NCI-H510A (cell line): Measurements from ENCODE around the gene ALG14.
"Not testable (repeated sequence)": the region's sequence is repeated elsewhere in the genome, so short reads cannot be mapped to it uniquely, and the experiment has no call there.

Source experiments
- DNase-seq: peaks from one replicate; lab custom pipeline; 2025; lab: John Stamatoyannopoulos, UW

Gene ALG14

DNA sequence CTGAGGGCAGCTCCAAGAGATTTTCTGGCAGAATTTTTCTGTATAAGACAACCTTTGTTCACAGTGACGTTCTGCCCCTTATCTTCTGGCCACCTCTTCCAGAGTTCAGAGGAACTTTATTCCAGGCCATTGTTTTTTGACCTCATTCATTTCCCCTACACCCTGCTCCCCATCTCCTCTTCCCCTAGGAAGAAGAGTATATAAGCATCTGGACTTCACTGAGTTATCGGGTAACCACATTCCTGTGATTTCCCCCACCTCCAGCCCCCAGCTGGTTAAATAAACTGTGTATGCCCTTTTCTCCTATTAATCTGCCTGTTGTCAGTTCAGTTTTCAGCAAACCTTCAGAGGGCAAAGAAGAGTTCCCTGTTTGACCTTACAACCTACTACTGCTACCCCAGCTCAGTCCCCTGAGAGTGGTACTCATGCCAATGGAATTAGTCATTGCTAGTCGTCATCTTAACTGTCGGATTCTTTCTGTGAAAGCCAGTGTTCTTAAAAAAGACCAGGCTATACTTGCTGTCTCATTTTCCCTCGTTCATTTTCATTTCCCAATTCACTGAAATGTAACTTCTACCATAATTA lies 14.3 kb upstream of the ALG14 start:
- DNase-seq = no peak

DNA sequence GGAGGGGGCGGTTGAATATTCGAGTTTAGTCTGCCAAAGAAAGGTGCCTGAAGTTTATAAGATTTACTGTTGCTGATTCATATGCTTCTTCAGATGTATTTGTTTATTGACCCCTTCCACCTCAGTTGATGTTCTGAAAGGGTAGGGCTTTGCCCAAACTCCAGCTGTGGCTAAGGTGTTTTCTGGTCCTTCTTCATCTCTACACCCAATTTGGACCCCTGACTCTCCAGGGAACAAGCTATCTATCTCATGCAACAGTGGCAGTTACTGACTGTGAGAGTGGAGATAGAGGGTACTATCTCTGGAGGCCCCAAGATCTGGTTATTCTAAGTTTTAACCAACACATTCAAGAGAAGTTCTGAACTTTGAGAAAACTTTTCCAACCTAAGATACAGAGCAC lies 12.6 kb upstream of the ALG14 start:
- no peak for DNase-seq

DNA sequence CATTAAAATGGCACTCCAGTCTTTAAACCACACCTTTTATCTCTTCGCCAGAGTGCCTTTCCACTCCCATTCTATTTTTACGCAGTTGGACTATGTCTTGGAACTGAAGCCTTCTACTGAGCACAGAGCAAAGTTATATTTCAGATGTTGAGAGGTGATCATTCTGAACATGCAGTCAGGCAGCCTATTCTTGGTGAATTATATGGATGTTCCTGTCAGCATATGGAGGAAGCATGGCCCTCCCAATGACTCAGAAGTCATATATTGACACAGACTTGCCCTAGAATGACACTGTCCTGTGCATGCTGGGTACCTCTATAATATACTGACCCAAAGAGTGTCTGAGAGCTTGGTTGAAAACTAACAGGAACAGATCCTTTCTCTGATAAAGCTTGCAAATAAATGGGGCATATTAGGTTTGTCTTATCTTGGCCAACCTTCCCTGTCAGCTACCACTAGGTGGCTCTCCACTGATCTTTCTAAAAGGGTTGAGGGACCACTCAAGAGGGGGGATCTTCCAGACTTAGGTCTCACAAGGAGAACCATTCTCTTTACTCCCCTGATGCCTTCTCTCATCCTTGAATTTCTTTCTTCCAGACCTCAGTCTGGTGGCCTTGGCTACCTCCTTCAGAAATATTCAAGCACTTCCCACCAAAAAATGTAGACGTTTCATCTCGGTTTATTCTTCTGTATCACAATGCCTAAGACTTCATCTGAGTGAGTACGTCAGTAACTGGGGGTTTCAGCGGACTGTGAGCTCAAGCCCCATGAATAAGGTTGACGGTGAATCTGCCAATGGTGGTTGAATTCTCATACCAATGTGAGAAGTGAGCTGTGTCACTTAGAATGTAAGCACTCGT lies 11.8 kb upstream of the ALG14 start:
- DNase-seq = peak; percentile 3

DNA sequence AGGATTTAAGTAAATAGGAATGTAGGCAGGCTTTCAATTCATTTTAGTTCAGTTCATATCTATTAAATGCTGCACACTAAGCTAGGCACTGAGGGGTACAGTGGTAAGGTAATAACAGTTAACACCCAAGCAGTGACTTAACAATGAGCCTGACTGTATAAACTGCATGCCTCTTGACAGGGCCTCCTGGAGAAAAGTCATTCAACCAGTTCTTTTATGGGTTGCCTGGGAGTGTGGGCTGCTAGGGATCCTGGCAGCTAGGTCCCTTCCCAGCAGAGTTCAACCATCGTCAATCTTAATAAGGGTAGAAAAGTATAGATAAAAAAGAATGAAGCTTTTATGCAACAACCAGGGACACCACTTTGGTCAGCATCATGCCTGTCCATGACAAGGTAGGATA lies 8.1 kb upstream of the ALG14 start:
- no peak for DNase-seq

DNA sequence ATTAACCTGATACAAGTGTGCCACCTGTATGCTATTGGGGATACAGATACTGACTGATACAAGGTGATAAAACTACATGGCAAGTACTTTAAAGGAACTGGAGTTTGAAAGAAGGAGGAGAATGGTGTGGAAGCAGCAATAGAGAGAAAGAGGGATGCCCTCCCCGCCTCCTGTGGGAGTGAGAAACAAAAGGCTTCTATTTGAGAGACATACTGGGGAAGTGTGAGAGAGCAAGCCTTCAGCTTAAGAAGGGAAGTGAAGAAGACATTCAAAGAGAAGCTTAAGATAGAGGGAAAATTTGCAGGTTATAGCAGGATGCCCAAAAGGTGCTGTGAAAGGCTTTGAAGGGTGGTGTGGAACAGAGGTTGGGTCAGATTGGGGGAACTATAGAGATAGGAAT lies 7.7 kb upstream of the ALG14 start:
- DNase-seq = no peak

DNA sequence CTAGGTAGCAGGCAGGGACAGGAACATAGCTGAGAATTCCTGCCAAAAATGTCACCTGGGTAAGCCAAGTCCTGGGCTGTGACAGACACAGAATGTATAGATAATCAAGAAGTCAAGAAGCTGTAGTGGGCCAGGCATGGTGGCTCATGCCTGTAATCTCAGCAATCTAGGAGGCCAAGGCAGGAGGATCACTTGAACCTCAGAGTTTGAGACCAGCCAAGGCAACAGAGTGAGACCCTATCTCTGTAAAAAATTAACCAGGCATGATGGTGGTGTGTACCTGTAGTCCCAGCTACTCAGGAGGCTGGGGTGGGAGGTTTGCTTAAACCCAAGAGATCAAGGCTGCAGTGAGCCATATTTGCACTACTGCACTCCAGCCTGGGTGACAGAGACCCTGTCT lies 3.3 kb upstream of the ALG14 start:
- DNase-seq = no peak

DNA sequence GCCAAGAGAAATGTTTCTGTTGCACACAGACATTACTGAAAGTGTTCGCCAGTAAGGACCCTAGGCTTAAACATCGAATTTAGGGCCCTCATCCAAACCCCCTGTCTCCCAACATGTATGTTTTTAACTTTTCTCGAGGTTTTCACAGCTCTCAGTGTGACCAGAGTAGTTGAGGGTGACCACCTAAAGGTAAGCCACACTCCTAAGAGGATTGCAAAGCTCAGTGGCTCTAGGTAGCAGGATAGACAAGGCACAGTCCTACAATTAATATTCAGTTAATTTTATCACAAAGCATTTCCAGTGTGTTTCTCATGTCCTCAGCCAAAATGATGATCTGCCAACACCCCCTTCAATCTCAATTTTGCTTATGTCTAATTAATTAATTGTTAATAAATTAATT lies 695 bp upstream of the ALG14 start:
- DNase-seq = no peak

DNA sequence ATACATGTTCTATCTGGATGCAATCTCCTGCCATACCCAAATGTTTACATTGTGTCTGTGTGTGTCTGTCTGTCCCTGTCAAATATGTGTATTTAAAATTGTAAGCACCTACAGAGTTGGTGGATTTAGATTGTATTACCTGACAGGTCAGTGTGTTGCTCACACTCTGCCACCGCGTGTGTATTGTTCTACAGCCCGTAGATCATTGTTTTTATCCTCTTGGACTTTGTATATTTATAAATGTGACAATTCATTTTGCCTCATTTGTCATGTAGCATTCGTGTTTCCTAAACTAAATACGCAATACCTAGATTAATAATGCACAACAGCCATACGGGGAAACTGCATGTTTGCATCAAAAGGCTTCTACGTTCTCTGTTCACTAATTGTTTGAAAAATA lies 634 bp downstream of the ALG14 start:
- DNase-seq = no peak

DNA sequence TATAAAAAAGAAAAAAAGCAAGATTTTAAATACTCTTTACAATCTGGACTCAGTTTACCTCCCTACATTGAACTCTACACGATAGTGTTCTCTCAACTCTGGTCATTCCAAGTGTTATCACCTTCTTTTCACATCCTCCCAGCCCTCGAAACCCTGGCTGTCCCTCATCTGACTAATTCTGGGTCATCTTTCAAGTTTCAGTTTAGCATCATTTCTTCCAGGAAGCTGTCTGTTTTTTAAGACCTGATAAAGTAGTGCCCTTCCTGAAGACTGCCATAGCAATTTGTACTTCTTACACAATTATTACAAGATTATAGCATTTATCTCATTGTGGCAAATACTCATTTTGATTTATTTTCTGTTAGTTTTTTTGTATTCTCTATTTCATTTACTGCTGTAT lies 1.2 kb downstream of the ALG14 start:
- DNase-seq = no peak

DNA sequence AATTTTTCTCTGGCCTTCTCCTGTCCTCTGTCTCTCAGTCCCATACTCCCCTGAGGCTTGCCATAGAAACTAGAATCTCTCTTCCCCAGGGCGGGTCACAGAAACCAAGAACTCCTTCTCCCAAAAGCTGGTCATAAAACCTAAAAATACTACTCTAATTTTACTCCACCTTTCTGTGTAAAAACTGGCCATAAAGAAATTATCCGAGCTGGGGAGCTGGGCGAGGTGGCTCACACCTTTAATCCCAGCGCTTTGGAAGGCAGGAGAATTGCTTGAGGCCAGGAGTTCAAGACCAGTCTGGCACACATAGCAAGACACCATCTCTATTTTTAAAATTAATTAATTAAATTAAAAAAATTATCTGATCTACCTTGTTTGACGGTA lies 3.0 kb downstream of the ALG14 start:
- no peak for DNase-seq

DNA sequence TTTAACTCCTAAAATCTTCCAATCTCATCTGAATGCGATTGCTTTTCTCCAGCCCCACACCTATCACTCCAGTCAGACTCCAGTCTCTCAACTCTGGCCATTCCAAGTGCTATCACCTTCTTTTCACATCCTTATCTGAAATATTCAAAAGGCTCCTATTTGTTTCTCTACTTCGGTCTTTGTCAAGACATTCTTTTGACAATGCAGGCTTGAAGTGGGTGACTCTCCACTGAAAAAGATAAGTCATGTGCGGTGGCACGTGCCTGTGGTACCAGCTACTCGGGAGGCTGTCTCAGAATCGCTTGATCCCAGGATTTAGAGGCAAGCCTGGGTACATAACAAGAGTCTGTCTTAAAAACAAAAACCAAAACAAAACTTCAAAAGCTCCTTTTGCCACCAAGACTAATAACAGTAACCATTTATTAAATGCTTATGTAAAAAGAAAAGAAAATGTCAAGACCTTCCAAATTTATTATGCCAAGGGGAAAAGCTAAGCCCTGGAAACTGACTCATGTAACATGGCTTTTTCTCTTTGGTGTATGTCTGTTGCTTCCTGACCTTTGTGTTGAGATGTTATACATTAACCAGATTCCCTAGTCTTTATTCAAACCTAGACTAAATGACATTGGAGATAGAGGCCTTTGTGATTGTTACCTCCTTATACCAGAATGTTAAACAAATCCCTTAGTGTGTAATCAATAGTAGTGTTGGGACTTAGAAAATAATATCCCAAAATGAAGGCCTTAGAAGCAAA lies 3.6 kb downstream of the ALG14 start:
- no peak for DNase-seq

DNA sequence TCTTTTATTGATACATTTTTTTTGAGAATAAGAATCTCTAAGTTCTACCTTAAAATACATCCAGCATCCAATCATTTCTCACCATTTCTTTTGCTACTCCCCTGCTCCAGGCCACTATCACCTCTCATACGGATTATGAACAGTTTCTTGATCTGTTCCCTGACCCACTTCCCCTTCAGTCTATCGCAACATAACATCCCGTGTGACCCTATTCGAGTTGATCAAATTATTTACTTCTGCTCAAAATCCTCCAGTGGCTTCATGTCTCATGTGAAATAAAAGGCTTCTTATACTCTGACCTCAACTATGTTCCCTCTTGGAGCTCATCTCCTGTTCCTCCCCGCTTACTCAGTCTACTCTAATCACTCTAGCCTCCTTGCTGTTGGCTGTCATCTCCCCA lies 5.2 kb downstream of the ALG14 start:
- DNase-seq = no peak

DNA sequence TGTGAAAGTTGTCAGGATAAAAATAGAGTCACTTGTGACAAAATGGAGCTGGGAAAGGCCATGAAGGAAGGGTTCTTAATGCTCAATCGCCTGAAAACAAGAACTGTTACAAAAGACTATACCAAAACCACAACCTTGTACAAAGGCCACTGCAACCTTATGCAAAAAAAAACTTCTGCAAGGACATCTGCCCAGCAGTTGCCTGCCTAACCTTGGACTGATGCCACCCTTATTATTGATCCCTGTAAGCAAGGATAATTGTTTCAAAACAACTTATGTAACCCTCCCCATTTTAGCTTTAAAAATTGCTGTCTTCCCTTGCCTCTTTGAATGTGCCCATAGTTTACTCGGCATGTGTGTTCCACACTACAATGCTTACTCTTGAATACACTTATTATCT lies 5.7 kb downstream of the ALG14 start:
- no peak for DNase-seq

DNA sequence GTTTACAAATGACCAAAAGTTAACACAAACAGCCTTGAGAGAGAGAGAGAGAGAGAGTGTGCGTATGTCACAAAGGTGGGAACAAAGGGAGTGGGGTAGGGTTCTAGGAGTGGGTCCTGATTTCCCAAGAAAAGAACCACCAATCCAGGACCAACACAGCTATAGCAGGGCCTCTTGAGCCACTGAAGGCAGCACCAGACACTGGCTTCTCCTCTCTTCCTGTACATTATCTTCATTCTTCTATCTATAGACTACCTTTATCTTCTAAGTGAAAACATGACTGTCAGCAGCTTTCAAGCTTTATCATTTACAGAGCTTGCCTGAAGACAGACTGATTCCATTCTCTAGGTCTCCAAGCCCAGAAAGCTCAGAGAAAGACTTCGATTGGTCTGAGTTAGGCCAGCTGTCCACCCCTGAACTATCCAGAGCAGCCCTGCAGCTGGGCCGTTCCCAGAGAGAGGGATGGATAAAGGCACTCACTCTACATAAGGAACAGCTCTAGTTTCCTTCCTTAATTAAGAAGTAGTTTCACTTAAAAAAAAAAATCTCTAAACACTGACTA lies 11.2 kb downstream of the ALG14 start:
- DNase-seq = no peak

DNA sequence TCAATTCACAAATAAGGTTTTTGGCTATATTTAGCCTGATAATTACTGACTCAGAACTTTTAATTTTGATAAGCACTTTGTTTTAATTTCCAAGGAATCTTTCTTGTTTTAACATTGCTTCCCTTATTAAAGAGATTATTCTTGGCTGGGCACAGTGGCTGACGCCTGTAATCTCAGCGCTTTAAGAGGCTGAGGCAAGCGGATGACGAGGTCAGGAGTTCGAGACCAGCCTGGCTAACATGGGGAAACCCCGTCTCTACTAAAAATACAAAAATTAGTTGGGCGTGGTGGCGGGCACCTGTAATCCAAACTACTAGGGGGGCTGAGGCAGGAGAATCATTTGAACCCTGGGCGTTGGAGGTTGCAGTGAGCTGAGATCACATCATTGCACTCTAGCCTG lies 13.8 kb downstream of the ALG14 start:
- DNase-seq = no peak

DNA sequence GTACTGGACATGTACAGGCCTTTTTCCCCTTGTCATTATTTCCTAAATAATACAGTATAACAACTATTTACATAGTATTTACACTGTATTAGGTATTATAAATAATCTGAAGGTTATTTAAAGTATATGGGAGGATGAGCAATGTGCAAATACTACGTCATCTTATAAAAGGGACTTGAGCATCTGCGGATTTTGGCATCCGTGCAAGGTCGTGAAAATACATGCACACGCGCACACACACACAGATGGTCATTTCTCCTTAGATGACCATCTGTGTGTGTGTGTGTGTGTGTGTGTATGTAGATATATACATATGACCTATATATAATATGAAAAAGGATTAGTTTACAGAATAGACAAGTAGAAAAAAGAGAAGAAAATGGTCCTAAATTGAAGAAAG lies 15.4 kb downstream of the ALG14 start:
- DNase-seq = no peak

DNA sequence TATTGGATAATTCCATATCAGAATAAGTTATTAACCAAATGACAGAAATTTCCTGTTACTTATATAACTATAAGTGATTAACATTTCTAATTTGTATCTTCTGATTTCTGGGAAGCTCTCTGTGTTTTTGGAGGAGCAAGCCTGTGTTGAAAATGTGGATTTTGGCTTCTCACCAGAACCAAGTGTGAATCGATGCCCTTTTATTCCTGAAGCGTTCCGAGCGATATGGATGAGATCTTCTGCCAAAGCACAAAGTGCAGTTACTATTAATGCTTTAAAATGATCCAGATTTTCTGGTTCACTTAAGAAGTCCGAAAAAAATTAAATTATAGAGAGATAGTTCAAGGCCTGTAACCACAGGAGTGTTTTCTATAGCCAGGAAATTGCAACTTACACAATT lies 22.8 kb downstream of the ALG14 start:
- no peak for DNase-seq

DNA sequence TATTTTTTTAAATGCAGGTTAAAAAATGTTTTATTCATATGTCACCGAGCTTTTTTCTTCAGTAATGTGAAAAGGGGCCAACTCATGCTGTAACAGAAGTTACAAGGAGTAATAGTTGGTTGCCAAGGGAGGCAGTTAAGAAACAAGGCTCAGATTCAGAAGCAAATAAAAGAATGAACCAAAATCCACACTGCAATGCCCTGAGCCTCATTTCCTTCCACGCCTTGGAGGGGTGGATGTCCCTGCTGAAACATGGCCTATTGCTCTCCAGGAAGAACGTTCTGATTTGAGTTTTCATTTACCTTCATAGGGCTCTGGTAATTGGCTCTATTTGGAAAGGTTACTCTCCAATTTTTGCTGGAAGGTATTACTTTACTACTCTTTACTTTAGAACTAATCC lies 24.4 kb downstream of the ALG14 start:
- DNase-seq = no peak

DNA sequence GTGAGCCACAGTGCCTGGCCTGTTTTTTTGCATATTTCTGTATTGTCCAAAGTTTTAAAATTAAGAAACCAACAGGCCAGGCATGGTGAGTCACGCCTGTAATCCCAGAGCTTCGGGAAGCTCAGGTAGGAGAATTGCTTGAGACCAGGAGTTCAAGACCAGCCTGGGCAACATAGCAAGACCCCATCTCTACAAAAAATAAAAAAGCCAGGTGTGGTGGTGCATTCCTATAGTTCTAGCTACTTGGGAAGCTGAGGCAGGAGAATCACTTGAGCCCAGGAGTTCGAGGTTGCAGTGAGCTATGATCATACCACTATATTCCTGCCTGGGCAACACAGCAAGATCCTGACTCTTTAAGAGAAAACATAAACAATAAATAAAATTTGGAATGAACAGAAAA lies 25.1 kb downstream of the ALG14 start:
- not testable (repeated sequence) for DNase-seq

DNA sequence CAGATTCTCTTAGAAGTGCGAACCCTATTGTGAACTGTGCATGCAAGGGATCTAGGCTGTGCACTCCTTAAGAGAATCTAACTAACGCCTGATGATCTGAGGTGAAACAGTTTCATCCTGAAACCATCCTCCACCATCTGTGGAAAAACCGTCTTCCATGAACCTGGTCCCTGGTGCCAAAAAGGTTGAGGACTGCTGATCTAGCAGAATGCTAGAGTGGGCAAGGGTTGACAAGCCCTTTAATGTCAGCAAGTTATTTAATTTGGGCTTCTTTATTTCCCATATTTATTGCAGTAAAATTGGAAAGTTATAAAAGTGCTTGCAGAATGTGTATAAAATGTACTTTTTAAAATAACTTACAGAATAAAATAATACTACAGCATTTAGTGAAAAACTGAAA lies 26.4 kb downstream of the ALG14 start:
- no peak for DNase-seq

DNA sequence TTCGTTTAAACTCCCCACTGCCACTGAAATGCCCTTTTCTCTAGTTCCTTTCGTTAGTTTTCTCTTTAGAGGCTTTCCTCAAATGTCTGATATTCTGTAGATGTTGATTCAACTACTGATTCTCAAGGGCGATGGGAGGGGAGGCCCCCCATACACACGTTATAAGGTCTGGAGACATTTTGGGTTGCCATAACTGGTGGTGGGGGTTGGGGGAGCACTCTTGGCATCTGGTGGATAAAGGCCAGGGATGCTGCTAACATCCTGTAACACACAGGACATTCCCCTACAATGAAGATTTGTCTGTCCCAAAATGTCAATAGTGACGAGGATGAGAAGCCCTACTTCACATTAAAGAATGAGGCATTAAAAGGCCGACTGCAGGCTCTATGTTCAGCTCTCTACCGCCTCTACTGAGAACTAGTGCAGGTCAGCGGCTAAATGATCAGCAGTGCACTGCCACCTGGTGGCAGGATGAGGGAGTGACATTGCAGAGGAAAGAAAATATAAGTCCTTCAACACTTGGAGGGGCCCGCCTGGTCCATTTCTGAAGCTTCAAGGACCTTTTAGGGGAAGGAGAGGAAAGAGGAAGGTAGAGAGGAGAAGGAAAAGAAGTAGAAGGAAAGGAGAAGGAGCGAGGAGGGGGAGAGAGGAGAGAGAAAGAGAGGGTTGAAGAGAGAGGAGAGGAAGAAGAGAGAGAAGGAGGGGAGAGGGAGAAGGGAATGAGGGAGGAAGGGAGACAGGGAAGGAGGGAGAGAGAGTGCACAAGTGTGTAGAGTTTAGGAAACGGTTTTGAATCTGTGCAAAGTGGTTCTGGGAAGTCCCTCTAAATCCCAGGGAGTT lies 29.4 kb downstream of the ALG14 start:
- DNase-seq = peak; percentile 27

DNA sequence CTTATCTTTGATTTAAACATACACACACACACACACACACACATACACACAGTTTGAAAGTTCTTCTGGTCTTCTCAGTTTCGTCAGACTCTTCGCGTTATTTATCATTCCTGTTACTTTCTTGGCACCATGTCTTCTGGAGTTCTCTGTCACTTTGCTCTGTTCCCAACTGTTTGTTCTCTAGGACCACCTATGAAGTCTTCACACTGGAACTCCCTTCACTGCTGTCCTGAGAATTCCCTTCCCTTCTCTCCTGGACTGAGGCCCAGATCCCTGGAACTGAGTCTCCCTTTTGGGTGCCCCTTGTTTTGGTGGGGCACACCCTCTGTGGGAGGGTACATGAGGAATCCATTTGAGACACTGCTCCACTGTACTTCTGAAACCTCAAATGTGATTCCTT lies 30.5 kb downstream of the ALG14 start:
- DNase-seq = no peak
